MCF 10A (cell line): Measurements from ENCODE around the gene MAPK9. TPM values are rescaled to one million over a fixed set of nuclear protein-coding genes. Genes with fewer than 3 reads are reported as not detected.

ENCODE experiments used
- BruUV-seq: library from RNA; stranded (reverse); fragments of 400-500 nt; replicated peaks from 2 replicates; lab custom pipeline; 2021; lab: Mats Ljungman, UMichigan
- CTCF ChIA-PET: fragments of 300-600 bp; sonication (Branson Sonifier 250); formaldehyde crosslinking; extraction: SDS; loops from one replicate; lab custom pipeline; 2021; ENCODE audit warnings: antibody characterized with exemption, inconsistent platforms; lab: Yijun Ruan, JAX
- POLR2A ChIA-PET: fragments of 300-600, 350-650 bp; sonication (Branson Sonifier 250); formaldehyde crosslinking; extraction: SDS; loops from one replicate; lab custom pipeline; 2020; ENCODE audit warnings: antibody characterized with exemption, inconsistent platforms; lab: Yijun Ruan, JAX
- DNase-seq: peaks from one replicate; pipeline ENCODE4 v3.0.0-alpha.2; 2018; ENCODE audit not compliant: unreplicated experiment
- H3K27ac Mint-ChIP-seq: one replicate; pipeline ENCODE4 v1.8.0; 2022; ENCODE audit warnings: mild to moderate bottlenecking, low read depth, mixed read lengths; ENCODE audit not compliant: unreplicated experiment
- H3K27me3 Mint-ChIP-seq: one replicate; pipeline ENCODE4 v1.8.0; 2022; ENCODE audit warnings: mixed read lengths; ENCODE audit not compliant: insufficient read depth, unreplicated experiment
- H3K36me3 Mint-ChIP-seq: one replicate; pipeline ENCODE4 v1.8.0; 2022; ENCODE audit warnings: mild to moderate bottlenecking, moderate library complexity, mixed read lengths; ENCODE audit not compliant: insufficient read depth, unreplicated experiment
- H3K4me1 Mint-ChIP-seq: one replicate; pipeline ENCODE4 v1.8.0; 2022; ENCODE audit warnings: mixed read lengths; ENCODE audit not compliant: insufficient read depth, unreplicated experiment
- H3K4me3 Mint-ChIP-seq: one replicate; pipeline ENCODE4 v1.8.0; 2022; ENCODE audit warnings: mild to moderate bottlenecking, moderate library complexity, mixed read lengths; ENCODE audit not compliant: unreplicated experiment
- H3K9me3 Mint-ChIP-seq: one replicate; pipeline ENCODE4 v1.8.0; 2022; ENCODE audit warnings: mixed read lengths; ENCODE audit not compliant: unreplicated experiment
- intact Hi-C: fragments of 100-400 bp; cut with micrococcal nuclease; formaldehyde crosslinking; loops from 2 replicates; pipeline ENCODE4 v1.14.1; 2022
- total RNA-seq: library from RNA; stranded (reverse); gene quantifications from 2 replicates; pipeline ENCODE4 v1.2.3, GENCODE V29; 2022
- TF ChIP-seq, protein P1 (sequence below): fragments of 200-600 bp; IDR thresholded peaks from one replicate; pipeline ENCODE4 v1.8.0; 2022; ENCODE audit warnings: antibody characterized with exemption, mild to moderate bottlenecking; ENCODE audit not compliant: unreplicated experiment

Gene MAPK9
- total RNA-seq, 1 experiment from 2014 or later: 64.0 TPM

DNA sequence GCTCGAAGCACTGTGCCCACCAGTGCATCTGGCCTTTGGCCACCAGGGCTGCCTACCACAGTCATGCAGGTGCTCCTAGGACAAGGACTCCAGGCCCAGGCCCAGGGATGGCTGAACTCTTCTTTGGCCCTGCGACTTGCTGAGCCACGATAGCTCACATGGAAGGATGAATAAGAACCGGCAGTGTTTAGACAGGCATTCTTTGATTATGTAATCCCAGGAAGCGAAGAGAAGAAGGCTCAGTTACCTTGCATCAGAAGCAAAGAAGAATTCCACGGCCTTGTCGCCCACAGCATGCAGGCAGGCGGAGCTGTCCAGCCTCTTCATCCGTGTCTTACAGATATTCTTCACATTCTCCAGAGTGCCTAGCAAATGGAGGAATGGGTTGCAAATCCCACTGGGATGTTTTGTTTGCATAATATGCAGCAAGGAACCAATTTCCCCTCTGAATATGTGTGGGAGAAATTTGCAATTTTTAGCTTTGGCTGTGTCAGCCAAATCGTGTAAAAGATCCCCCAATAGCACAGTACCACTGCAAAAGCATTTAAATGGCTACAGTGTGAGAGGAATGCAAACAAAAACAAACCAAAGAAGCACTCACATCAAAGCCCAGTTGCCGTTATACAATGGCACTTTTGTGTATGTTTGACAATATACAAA lies 32.2 kb upstream of the MAPK9 start:
- TF ChIP-seq, protein P1, sequence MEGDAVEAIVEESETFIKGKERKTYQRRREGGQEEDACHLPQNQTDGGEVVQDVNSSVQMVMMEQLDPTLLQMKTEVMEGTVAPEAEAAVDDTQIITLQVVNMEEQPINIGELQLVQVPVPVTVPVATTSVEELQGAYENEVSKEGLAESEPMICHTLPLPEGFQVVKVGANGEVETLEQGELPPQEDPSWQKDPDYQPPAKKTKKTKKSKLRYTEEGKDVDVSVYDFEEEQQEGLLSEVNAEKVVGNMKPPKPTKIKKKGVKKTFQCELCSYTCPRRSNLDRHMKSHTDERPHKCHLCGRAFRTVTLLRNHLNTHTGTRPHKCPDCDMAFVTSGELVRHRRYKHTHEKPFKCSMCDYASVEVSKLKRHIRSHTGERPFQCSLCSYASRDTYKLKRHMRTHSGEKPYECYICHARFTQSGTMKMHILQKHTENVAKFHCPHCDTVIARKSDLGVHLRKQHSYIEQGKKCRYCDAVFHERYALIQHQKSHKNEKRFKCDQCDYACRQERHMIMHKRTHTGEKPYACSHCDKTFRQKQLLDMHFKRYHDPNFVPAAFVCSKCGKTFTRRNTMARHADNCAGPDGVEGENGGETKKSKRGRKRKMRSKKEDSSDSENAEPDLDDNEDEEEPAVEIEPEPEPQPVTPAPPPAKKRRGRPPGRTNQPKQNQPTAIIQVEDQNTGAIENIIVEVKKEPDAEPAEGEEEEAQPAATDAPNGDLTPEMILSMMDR: no peak
- ChIA-PET POLR2A (interaction anchor here (0.6 to 2.4 kb wide), 10 partner anchors 8 to 171 kb away, joined by 3 to 14 read pairs (median 4); no protein-coding TSS in a partner anchor), CTCF (interaction anchor here (0.6 to 5.1 kb wide), 14 partner anchors 8 to 415 kb away, joined by 3 to 41 read pairs (median 3); no protein-coding TSS in a partner anchor)
- no peaks in the 10 kb centered on the region for H3K27me3 Mint-ChIP-seq
- H3K4me1 Mint-ChIP-seq: peaks cover 16% of the 10 kb centered on the region
- no peaks in the 10 kb centered on the region for H3K9me3 Mint-ChIP-seq
- peak; percentile 89 for DNase-seq
- intact Hi-C loops: no loop called here
- H3K36me3 Mint-ChIP-seq: peaks cover 6% of the 10 kb centered on the region
- H3K27ac Mint-ChIP-seq: no peak overlapping the region
- H3K4me3 Mint-ChIP-seq: no peak overlapping the region
- BruUV-seq: no TSS peak

DNA sequence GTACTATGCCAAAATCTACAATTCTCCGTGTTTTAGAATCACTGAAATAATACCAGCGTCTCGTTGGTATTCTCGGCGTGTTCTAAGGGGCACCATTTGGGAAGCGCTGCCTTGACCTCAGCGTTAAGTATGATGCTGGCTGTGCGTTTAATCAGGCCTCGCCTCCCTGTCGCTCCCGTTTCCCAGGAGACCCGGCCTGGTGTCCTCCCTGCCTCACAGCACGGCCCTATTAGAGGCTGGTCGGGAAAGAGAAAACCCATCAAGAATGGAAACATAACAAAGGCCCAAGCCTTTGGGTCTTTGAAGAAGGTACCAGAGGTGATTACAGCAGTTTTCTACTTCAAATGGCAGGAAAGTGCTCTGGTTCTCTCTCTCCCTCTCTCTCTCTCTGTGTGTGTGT lies 31.3 kb upstream of the MAPK9 start:
- Mint-ChIP-seq H3K27ac (no peak overlapping the region), H3K36me3 (peaks cover 6% of the 10 kb centered on the region)

DNA sequence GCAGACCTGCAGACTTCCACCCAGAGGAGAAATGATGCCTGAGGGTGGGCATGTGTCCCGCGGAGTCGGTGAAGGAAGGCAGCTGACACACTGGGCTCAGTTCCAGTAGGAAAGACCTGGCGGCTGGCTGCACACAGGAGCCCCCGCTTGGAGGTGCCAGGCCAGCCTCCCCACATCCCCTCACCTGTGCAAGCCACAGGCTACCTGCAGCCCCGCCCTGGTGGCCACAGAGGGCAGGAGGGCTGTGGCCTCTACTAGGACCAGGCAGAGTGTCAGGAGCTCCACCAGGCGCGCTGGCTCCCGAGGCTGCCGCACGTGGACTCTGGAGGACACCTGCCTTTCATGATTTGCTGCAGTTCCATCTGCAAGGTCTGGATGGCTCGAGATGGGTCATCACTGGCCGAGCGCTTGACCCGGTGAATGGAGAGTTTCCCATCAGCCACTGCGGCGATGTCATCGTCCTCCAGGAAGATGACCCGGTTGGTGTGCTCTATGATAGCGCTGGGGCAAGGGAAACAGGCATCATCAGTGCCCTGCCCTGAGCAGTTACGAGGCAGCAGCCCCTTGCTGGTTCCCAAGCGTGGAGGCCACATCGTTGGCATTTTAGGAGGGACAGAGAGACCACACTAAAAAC lies 26.7 kb upstream of the MAPK9 start:
- Mint-ChIP-seq H3K36me3 (peaks cover 12% of the 10 kb centered on the region), H3K27me3 (no peaks in the 10 kb centered on the region), H3K9me3 (no peaks in the 10 kb centered on the region), H3K4me3 (no peak overlapping the region), H3K4me1 (peaks cover 2% of the 10 kb centered on the region), H3K27ac (no peak overlapping the region)
- ChIA-PET CTCF (interaction anchor here (0.5 to 2.3 kb wide), 7 partner anchors 10 to 191 kb away, joined by 3 to 19 read pairs (median 5); no protein-coding TSS in a partner anchor), POLR2A (interaction anchor here (0.7 to 0.9 kb wide), 2 partner anchors 10 to 25 kb away, joined by 3 read pairs; no protein-coding TSS in a partner anchor)
- TF ChIP-seq, protein P1: no peak
- no peak for DNase-seq
- BruUV-seq: no TSS peak
- intact Hi-C loops: no loop called here

More for the DNA sequence above, 31.3 kb upstream of the MAPK9 start:
- Mint-ChIP-seq H3K9me3 (no peaks in the 10 kb centered on the region), H3K4me1 (peaks cover 16% of the 10 kb centered on the region), H3K4me3 (no peak overlapping the region), H3K27me3 (no peaks in the 10 kb centered on the region)
- no peak for DNase-seq
- CTCF ChIA-PET: interaction anchor here (1.2 to 5.1 kb wide), 4 partner anchors 7 to 148 kb away, joined by 3 to 41 read pairs (median 15); no protein-coding TSS in a partner anchor
- intact Hi-C loops: no loop called here
- TF ChIP-seq, protein P1: no peak
- BruUV-seq: no TSS peak
- POLR2A ChIA-PET: interaction anchor here (0.9 to 2.4 kb wide), 4 partner anchors 8 to 172 kb away, joined by 3 to 14 read pairs (median 8); no protein-coding TSS in a partner anchor

DNA sequence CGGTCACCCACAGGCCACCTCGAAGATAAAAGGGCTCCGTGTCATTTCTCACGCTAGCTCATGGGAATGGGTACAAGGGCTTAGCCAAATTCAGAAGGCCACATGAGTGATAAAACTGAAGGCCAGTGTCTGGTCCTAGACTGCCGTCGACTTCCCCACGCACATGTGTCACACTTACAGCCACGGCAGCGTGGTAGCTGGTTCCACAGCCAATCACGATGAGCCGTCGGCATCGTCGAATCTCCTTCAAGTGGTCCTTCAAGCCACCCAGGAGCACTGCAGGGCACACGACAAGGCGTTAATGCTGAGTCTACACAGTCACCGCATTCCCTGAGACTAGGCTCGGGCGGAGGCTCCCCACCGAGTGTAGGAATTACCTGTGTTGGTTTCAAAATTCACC lies 24.7 kb upstream of the MAPK9 start:
- Mint-ChIP-seq H3K27me3 (no peaks in the 10 kb centered on the region), H3K36me3 (peaks cover 6% of the 10 kb centered on the region), H3K9me3 (no peaks in the 10 kb centered on the region), H3K4me1 (no peaks in the 10 kb centered on the region), H3K4me3 (no peak overlapping the region), H3K27ac (no peak overlapping the region)
- intact Hi-C loops: no loop called here
- no TSS peak for BruUV-seq
- no peak for DNase-seq
- TF ChIP-seq, protein P1: no peak
- ChIA-PET CTCF (interaction anchor here (0.6 to 4.8 kb wide), 15 partner anchors 7 to 156 kb away, joined by 3 to 96 read pairs (median 7); no protein-coding TSS in a partner anchor), POLR2A (interaction anchor here (0.6 to 1.6 kb wide), 4 partner anchors 8 to 154 kb away, joined by 4 to 5 read pairs (median 4); no protein-coding TSS in a partner anchor)
